GM20000 (cell line): ENCODE measurements around the gene ANKRD55.
"Not testable (repeated sequence)": the region's sequence is repeated elsewhere in the genome, so short reads cannot be mapped to it uniquely, and the experiment has no call there.

Experiments used
- DNase-seq: peaks from one replicate; pipeline ENCODE4 v3.0.0; 2012; ENCODE audit warnings: low spot score
- CTCF ChIP-seq: IDR thresholded peaks from 2 replicates; pipeline ENCODE4 v1.5.1; 2012; ENCODE audit warnings: mild to moderate bottlenecking, control low read depth; ENCODE audit errors: extremely low read depth, missing control alignments

ANKRD55 gene

GRCh38 chr5:56244627-56245026, 11.5 kb upstream of the ANKRD55 start:
- no peak for TF ChIP-seq CTCF

GRCh38 chr5:56242271-56242670, 9.1 kb upstream of the ANKRD55 start:
- DNase-seq = not testable (repeated sequence)

More at GRCh38 chr5:56244627-56245026, 11.5 kb upstream of the ANKRD55 start:
- DNase-seq = no peak

GRCh38 chr5:56232538-56232937, 592 bp downstream of the ANKRD55 start:
- no peak for TF ChIP-seq CTCF

GRCh38 chr5:56230576-56230975, 2.6 kb downstream of the ANKRD55 start:
- no peak for TF ChIP-seq CTCF
- DNase-seq = no peak

More at GRCh38 chr5:56232538-56232937, 592 bp downstream of the ANKRD55 start:
- no peak for DNase-seq

GRCh38 chr5:56229111-56229510, 4.0 kb downstream of the ANKRD55 start:
- TF ChIP-seq CTCF = no peak
- DNase-seq = no peak

GRCh38 chr5:56228631-56229030, 4.5 kb downstream of the ANKRD55 start:
- no peak for DNase-seq
- no peak for TF ChIP-seq CTCF

GRCh38 chr5:56227691-56228090, 5.4 kb downstream of the ANKRD55 start:
- no peak for TF ChIP-seq CTCF
- no peak for DNase-seq

- not testable (repeated sequence) for DNase-seq
These were observed 9.8 kb downstream of the ANKRD55 start for GRCh38 chr5:56223298-56223697.

- not testable (repeated sequence) for DNase-seq
These were observed 11.5 kb downstream of the ANKRD55 start for GRCh38 chr5:56221601-56222000.
